ENCODE results near the gene ASS1. TPM values are rescaled to one million over a fixed set of nuclear protein-coding genes. Genes with fewer than 3 reads are reported as not detected.

The ASS1 gene
- total and polyA plus RNA-seq, 2 of the 13 experiments (the other 11 are each of a cell fraction or from before 2014, with no cell fraction given): 77.6 to 122 TPM

DNA sequence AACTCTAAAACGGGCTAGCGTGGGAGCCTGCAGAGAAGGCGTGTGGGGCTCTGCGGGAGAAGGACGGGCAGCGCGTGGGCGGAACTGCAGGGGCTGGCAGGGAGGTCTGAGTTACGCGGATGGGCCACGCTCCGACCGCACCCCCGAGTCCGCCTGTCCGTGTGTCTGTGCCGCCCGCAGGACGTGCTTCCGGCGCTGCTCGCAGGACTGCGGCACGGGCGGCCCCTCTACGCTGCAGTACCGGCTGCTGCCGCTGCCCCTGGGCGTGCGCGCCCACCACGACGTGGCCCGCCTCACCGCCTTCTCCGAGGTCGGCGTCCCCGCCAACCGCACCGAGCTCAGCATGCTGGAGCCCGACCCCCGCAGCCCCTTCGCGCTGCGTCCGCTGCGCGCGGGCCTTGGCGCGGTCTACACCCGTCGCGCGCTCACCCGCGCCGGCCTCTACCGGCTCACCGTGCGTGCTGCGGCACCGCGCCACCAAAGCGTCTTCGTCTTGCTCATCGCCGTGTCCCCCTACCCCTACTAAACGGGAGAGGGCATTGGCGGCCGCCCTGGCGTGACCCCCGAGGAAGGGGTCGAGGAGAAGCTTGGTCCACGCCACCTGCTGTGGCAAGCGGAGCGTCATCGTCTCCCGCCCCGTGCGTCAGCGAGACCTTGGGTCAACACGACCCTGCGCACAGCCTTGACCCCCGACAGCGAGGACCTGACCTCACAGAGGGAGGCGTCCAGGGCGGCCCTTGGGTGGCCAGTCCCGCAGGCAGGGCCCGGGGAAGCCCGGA lies 11.4 kb upstream of the ASS1 start (continued):
- TF ChIP-seq ZKSCAN1 (IDR thresholded peaks at IDR 0.05; ENCODE audit: low read length) (no peak), ZNF589 (CRISPR knock-in tag; conservative IDR thresholded peaks at IDR 0.05) (no peak), SIX1 (CRISPR knock-in tag; IDR thresholded peaks at IDR 0.05; ENCODE audit: borderline replicate concordance) (no peak), ZNF670 (CRISPR knock-in tag; IDR thresholded peaks at IDR 0.05; ENCODE audit: borderline replicate concordance) (0 out of 2 replicates have a peak, but pooled peaks have one; percentile 57), ZNF382 (CRISPR knock-in tag; IDR thresholded peaks at IDR 0.05; ENCODE audit: borderline replicate concordance) (no peak), ZNF263 (CRISPR knock-in tag; IDR thresholded peaks at IDR 0.05) (peak; percentile 51; the same call in 1 of the 2 replicates), LCORL (IDR thresholded peaks at IDR 0.05) (no peak), LCORL (CRISPR knock-in tag; IDR thresholded peaks at IDR 0.05) (peak; percentile 66), MED1 (CRISPR knock-in tag; IDR thresholded peaks at IDR 0.05) (peak; percentile 46; the same call in 1 of the 2 replicates), ZNF33B (CRISPR knock-in tag; IDR thresholded peaks at IDR 0.05) (no peak), CHD4 (IDR thresholded peaks at IDR 0.05; ENCODE audit: borderline replicate concordance, low read length) (no peak), NCOA1 (CRISPR knock-in tag; IDR thresholded peaks at IDR 0.05) (peak; percentile 78; the same call in 1 of the 2 replicates), ELF3 (CRISPR knock-in tag; IDR thresholded peaks at IDR 0.05) (no peak), HOXD1 (CRISPR knock-in tag; IDR thresholded peaks at IDR 0.05) (no peak), MBNL3 (CRISPR knock-in tag; conservative IDR thresholded peaks at IDR 0.05) (no peak), ZNF556 (CRISPR knock-in tag; IDR thresholded peaks at IDR 0.05; ENCODE audit: borderline replicate concordance) (peak; percentile 74; the same call in 1 of the 2 replicates)
- TF ChIP-seq, protein P1, sequence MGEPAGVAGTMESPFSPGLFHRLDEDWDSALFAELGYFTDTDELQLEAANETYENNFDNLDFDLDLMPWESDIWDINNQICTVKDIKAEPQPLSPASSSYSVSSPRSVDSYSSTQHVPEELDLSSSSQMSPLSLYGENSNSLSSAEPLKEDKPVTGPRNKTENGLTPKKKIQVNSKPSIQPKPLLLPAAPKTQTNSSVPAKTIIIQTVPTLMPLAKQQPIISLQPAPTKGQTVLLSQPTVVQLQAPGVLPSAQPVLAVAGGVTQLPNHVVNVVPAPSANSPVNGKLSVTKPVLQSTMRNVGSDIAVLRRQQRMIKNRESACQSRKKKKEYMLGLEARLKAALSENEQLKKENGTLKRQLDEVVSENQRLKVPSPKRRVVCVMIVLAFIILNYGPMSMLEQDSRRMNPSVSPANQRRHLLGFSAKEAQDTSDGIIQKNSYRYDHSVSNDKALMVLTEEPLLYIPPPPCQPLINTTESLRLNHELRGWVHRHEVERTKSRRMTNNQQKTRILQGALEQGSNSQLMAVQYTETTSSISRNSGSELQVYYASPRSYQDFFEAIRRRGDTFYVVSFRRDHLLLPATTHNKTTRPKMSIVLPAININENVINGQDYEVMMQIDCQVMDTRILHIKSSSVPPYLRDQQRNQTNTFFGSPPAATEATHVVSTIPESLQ (CRISPR knock-in tag; conservative IDR thresholded peaks at IDR 0.05): no peak
- TF ChIP-seq, protein P2, sequence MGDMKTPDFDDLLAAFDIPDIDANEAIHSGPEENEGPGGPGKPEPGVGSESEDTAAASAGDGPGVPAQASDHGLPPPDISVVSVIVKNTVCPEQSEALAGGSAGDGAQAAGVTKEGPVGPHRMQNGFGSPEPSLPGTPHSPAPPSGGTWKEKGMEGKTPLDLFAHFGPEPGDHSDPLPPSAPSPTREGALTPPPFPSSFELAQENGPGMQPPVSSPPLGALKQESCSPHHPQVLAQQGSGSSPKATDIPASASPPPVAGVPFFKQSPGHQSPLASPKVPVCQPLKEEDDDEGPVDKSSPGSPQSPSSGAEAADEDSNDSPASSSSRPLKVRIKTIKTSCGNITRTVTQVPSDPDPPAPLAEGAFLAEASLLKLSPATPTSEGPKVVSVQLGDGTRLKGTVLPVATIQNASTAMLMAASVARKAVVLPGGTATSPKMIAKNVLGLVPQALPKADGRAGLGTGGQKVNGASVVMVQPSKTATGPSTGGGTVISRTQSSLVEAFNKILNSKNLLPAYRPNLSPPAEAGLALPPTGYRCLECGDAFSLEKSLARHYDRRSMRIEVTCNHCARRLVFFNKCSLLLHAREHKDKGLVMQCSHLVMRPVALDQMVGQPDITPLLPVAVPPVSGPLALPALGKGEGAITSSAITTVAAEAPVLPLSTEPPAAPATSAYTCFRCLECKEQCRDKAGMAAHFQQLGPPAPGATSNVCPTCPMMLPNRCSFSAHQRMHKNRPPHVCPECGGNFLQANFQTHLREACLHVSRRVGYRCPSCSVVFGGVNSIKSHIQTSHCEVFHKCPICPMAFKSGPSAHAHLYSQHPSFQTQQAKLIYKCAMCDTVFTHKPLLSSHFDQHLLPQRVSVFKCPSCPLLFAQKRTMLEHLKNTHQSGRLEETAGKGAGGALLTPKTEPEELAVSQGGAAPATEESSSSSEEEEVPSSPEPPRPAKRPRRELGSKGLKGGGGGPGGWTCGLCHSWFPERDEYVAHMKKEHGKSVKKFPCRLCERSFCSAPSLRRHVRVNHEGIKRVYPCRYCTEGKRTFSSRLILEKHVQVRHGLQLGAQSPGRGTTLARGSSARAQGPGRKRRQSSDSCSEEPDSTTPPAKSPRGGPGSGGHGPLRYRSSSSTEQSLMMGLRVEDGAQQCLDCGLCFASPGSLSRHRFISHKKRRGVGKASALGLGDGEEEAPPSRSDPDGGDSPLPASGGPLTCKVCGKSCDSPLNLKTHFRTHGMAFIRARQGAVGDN (CRISPR knock-in tag; IDR thresholded peaks at IDR 0.05): peak; percentile 96
- TF ChIP-seq, protein P3, sequence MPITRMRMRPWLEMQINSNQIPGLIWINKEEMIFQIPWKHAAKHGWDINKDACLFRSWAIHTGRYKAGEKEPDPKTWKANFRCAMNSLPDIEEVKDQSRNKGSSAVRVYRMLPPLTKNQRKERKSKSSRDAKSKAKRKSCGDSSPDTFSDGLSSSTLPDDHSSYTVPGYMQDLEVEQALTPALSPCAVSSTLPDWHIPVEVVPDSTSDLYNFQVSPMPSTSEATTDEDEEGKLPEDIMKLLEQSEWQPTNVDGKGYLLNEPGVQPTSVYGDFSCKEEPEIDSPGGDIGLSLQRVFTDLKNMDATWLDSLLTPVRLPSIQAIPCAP (CRISPR knock-in tag; IDR thresholded peaks at IDR 0.05; ENCODE audit: low read depth): 0 out of 2 replicates have a peak, but pooled peaks have one; percentile 64
- TF ChIP-seq, protein P4, sequence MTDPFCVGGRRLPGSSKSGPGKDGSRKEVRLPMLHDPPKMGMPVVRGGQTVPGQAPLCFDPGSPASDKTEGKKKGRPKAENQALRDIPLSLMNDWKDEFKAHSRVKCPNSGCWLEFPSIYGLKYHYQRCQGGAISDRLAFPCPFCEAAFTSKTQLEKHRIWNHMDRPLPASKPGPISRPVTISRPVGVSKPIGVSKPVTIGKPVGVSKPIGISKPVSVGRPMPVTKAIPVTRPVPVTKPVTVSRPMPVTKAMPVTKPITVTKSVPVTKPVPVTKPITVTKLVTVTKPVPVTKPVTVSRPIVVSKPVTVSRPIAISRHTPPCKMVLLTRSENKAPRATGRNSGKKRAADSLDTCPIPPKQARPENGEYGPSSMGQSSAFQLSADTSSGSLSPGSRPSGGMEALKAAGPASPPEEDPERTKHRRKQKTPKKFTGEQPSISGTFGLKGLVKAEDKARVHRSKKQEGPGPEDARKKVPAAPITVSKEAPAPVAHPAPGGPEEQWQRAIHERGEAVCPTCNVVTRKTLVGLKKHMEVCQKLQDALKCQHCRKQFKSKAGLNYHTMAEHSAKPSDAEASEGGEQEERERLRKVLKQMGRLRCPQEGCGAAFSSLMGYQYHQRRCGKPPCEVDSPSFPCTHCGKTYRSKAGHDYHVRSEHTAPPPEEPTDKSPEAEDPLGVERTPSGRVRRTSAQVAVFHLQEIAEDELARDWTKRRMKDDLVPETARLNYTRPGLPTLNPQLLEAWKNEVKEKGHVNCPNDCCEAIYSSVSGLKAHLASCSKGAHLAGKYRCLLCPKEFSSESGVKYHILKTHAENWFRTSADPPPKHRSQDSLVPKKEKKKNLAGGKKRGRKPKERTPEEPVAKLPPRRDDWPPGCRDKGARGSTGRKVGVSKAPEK (CRISPR knock-in tag; IDR thresholded peaks at IDR 0.05; ENCODE audit: borderline replicate concordance): no peak

All from HepG2 (cell line).